COR-L47 (cell line): Measurements from ENCODE around the gene CSRNP3.
"Not testable (repeated sequence)": the region's sequence is repeated elsewhere in the genome, so short reads cannot be mapped to it uniquely, and the experiment has no call there.

Source experiments
- DNase-seq: peaks from one replicate; lab custom pipeline; 2025; lab: John Stamatoyannopoulos, UW

CSRNP3 gene

GRCh38 chr2:165590999-165591398, 121.5 kb downstream of the CSRNP3 start:
- DNase-seq: not testable (repeated sequence)

DNA sequence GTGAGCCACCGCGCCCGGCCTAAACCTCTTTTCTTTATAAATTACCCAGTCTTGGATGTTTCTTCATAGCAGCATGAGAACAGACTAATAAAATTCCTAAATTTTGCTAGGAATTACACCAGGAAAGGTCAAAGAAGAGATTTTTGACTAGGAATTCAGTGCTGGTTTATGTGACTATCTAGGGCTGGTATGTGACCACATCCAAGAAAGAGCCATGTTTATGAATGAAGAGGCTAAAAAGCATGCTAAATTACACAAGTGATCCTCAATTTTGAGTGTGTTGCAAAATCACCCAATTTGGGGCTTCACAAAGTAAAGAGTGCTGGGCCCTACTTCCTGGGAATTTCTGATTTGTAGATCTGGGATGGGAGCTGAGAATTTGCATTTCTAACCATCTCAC, 123.6 kb downstream of the CSRNP3 start:
- DNase-seq: no peak

- no peak for DNase-seq
Observed at GRCh38 chr2:165594231-165594934, 124.9 kb downstream of the CSRNP3 start.

GRCh38 chr2:165594935-165595255, 125.4 kb downstream of the CSRNP3 start:
- DNase-seq: no peak

- DNase-seq: no peak
Observed at GRCh38 chr2:165596788-165597187, 127.3 kb downstream of the CSRNP3 start.

- DNase-seq: no peak
Observed at GRCh38 chr2:165601065-165601830, 131.8 kb downstream of the CSRNP3 start.

DNA sequence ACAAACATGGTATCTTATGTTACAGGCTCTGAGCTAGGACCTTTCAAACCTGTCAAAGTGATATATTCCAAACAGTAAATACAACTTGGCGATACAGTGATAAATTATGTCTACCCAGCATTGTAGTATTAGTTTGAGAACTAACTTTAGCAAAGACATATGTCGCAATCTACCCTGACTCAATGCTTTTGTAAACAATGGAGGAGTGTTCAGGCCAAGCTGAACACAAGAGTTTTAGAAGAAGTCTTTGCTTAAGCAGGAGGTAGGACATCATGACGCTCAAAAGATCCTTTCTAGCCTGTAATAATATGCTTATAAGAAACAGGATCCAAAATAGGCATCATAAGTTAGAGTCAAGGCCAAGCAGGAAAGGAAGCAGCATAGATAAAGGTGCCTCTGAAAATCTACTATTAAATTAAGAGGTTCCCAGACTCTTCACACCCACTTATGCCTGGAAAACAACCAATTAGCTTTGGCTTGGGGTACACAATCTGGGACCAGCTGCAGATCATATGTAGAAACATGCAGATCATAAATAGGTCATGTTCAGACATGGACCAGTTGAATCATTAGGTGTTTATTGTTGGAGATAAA, 132.5 kb downstream of the CSRNP3 start:
- DNase-seq: no peak

DNA sequence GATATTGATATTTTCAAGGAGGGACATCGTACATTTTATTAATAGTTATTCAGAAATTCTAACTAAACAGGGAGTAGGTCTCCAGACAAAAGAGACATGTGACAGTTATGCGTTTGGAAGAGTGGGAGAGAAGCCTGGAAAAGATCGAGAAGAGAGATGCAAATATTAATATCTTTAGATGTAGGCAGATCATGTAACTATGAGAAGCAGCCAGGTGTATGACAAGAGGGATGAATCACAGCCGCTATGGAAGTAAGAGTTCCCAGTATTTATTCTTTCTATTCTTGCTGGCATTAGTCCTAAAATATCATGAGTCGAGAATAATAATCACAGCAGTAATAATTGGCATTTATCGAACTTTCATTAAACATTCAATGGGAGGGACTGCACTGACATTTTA, 140.2 kb downstream of the CSRNP3 start:
- no peak for DNase-seq

GRCh38 chr2:165610591-165611029, 141.1 kb downstream of the CSRNP3 start:
- no peak for DNase-seq

- no peak for DNase-seq
Observed at GRCh38 chr2:165617741-165618481, 148.4 kb downstream of the CSRNP3 start.

GRCh38 chr2:165618806-165619205, 149.3 kb downstream of the CSRNP3 start:
- DNase-seq: peak; percentile 23

- no peak for DNase-seq
Observed at GRCh38 chr2:165621086-165621560, 151.6 kb downstream of the CSRNP3 start.

DNA sequence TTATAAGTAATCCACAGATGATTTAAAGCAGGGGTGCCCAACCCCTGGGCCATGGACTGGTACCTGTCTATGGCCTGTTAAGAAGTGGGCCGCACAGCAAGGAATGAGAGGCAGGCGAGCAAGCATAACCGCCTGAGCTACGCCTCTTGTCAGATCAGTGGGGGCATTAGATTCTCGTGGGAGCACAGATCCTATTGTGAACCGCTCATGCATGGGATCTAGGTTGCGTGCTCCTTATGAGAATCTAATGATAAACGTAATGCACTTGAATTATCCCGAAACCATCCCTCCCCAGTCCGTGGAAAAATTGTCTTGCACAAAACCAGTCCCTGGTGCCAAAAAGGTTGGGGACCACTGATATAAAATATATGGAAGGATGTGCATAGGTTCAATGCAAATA, 153.7 kb downstream of the CSRNP3 start:
- no peak for DNase-seq

DNA sequence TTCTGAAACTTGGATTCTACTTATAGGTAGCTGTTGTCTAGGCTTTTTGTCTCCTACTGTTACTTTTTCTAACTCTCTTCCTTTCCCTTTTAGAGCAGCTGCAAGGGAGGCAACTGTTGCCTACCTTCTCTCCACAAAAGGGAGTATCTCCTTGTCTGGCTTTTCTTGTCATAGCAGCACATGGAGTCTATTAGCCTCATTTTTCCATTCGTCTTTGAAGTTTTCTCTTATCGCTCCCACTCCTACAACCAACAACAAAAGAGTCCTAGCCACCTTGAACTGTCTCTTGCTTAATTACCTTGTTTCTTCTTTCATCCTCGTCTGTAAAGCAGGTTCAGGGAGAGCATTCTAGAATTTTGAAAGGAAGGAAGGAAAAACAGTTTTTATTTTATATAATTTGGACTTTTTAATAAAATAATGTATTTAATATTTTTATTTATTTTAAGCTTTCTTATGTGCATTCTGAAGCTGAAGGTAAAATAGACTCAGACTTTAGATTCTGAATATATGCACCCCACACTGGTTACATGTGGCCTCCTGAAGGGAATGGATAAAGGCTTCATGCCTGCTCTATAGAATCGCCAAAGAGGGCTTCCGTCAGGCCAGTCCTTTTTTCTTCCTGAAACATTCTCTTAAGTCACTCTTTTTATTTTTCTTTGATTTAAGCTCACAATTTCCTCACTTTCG, 154.4 kb downstream of the CSRNP3 start:
- no peak for DNase-seq

DNA sequence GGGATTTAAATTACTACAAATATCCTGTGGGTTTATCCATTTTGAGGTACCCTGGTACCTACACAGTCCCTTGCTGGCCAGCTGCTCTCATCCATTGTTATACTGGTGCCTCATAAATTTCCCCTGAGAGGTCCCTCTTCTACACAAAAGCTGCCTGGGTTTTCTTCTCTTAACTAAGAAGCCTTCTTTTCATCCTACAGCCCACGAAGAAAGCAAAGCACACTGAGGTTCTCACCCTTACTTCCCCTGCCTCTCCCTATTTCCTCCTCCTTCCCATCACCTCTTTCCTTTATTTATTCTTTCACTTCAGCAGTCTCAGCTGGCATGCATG, 154.9 kb downstream of the CSRNP3 start:
- DNase-seq: no peak

DNA sequence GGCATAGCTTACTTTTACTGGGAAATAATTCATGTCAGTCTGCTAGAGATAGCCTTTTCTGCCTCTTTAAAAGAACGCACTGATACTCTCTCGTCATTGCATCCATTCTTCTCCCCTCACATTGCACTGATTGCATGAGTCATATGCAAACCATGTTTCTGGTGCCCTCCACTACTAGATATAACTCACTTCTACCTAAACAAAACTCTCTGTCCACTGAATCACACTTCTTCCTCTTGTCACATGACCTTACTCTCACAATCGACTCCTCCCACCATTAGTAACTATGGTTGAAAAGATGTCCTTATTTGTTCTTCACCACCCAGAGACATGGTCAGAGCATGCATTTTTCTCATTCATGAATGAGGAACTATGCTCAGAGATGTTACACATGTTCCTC, 158.0 kb downstream of the CSRNP3 start:
- DNase-seq: no peak

- no peak for DNase-seq
Observed at GRCh38 chr2:165629776-165630175, 160.3 kb downstream of the CSRNP3 start.

DNA sequence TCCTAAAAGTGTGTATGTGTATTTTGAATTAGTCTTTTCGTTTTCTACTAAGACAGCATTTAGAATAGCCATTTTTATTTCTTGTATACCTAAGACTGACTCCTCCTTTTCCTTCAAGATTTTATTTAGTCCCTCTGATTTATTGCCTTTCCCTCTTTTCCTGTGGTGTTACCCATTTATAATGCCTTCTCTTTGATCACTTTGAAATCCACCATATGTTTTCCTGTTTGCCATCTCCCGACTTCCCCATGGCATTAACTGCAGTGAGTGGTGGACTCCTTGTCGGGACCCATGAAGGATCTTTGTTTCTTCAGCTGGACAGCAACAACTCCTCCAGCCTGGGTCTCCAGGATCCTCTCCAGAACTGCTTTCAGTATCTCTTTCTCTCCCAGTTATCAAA, 160.7 kb downstream of the CSRNP3 start:
- no peak for DNase-seq

DNA sequence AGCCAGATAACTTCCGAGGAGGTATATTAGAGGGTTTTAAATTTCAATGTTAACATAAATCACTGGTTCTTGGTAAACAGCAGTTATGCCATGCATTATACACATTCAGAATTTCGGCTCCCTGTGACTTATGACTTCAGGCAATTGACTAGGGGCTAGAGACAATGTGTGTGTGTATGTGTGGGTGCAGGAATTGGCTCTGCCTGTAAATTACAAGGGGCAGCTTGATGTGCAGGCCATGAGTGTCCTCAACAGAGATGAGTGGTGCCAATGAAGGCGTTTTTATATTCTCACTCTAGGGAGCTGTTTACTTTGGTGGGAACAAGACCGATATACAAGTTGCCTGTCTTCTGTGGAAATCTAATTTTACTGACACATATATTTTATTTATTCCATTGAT, 161.6 kb downstream of the CSRNP3 start:
- peak; percentile 74 for DNase-seq

- DNase-seq: no peak
Observed at GRCh38 chr2:165632594-165632993, 163.1 kb downstream of the CSRNP3 start.

DNA sequence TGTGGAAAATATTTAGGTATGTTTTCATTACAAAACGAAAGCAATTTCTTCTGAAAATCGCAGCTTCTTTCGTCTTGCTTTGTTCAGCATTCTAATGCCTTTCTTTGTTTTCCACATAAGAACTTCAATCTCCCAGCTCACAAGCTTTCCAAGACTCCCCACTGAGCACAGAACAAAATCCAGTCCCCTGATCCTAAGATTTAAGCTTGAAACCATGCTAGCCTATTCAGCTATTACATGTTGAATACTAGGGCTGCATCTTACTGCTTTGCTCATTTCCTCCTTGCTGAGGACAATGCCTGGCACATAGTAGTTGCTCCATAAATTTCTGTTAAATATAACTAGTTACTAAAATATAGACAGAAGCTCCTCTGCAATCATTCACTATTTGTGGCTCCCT, 163.9 kb downstream of the CSRNP3 start:
- DNase-seq: no peak

DNA sequence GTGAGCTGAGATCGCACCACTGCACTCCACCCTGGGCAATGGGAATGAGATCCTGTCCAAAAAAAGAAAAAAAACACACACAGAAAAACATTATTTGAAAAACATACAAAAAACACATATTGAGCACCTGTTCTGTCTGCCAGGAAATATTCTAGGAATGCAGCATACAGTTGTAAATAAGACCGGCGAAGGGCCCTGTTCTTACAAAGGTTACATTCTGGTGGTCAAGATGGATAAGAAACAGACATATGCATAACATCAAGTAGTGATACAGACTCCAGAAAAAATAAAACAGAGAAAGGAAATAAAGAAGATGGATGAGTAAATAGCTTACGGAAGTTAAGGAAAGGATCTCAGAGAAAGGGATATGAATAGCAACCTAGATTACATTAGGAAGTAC, 164.8 kb downstream of the CSRNP3 start:
- no peak for DNase-seq
